Measurements from ENCODE around the gene BLOC1S3. TPM values are rescaled to one million over a fixed set of nuclear protein-coding genes. Genes with fewer than 3 reads are reported as not detected.

BLOC1S3 gene, protein sequence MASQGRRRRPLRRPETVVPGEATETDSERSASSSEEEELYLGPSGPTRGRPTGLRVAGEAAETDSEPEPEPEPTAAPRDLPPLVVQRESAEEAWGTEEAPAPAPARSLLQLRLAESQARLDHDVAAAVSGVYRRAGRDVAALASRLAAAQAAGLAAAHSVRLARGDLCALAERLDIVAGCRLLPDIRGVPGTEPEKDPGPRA
- total RNA-seq = 14.8 and 15.3 TPM in 2 replicates

DNA sequence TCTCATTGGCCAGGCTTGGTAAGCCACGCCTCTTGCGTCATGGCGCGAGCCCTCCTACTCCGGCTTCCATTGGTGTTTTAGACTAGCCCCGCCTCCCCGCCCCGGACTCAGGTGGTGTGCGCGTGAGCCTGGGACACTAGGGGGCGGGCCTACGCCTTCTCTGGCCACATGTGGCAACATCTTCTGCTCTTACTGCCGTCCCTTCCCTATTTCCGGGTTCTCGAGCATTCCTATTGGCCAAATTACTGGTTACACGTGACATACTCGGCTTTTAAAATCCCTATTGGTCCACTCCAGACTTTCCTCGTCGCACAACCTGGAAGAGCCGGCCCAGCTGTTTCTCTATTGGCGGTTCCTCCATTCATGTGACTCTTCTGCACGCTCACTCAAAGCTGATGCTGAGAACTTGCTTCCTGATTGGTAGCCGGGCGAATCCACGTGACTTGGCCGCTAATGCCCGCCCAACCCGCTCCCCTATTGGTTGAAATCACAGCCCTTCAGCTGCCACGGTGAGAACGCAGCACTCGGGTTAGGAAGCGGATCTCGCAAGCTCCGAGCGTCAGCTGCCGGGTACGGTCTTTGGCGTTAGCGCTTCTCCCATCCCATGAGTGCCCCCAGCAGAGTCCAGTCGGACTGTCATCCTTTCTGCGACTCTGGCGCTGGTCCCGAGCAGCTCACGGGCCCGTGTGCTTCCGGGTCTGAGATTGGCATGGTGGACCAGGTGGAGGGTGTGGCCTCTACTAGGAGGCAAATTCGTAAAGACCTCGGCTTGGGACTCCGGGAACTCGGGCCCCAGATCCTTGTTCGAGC lies at the start of gene BLOC1S3:
Gene BLOC1S3 (plus strand): TSS at position 523 of the 810 bp plus-strand sequence. CDS start 513 bp downstream, outside the sequence.
- intact Hi-C loops (cut with micrococcal nuclease) = loop anchor here (1.0 to 10.0 kb wide), 16 partner anchors 9 to 817 kb away; partner anchors contain the start of genes CCDC61, CLASRP, CLPTM1 and MARK4

DNA sequence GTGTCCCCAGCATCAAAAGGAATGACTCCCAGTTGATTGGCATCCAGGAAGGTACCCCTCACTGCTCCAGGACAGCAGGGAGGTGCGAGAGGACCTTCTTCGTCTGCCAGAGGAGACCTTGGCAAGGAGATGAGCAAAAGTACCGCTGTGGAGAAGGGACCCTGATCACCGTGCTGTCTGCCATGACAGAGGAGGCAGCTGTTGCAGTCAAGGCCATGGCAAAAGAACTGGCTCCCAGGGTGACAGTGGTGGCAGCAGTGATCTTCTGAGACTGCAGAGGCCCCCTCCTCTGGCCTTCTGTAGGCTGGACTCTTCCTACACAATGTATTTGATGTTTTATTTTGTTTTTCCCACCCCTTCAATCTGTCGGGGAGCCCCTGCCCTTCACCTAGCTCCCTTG lies 49.8 kb upstream of the BLOC1S3 start:
- intact Hi-C loops (cut with micrococcal nuclease) = no loop called here

DNA sequence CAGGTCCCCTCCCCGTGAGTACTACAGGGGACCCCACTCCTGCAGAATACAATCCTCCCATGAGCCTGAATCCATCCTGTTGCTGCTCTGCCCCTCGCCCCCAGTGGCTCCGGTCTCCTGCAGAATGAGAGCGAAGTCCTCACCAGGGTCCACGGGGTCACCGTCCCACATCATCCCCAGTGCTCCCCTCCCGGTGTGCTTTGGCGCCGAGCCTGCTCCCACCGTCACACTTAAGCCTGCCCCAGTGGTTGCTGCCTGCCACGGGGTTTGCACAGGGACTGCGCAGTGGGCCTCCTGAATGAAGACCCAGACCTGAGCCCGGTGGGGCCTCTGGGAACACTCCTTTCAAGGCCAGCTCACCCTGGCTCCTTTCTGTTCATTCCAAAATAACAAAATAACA lies 48.3 kb upstream of the BLOC1S3 start:
- intact Hi-C loops (cut with micrococcal nuclease) = no loop called here

DNA sequence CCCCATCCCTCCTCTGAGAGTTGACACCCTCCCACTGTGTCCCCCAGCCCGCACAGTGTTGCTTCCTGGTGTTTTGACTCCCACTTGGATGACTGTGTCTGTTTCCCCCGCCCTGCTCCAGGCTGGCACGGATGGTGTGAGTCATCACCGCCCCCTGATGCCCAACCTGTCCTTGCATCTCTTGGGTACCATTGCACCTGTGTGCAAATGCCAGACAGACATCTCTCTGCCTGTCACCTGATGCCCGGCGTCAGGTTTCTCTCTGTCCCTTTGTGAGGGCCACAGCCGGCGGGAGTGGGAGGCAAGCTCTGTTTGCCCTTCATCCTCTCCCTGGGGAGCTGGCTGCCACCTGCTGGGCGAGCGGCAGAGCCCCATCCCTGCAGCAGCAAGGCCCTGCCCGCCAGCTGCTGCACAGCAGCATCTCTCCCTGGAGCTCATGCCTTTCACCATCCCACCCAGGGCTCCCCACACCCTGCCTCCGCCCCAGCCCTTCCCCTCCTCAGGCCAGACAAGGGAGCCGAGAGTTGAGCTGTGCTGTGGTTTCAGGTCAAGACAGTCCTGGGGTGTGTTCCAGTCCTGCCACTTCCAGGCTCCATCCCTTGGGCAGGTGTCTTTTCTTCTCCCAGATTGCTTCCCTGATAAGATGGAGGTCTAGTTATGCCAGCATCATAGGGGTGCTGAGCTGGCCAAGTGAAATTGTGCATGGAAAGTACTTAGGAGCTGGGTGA lies 47.5 kb upstream of the BLOC1S3 start:
- intact Hi-C loops (cut with micrococcal nuclease) = no loop called here

- intact Hi-C loops (cut with micrococcal nuclease) = no loop called here
Measured at GRCh38 chr19:45133661-45134060, 44.9 kb upstream of the BLOC1S3 start.

DNA sequence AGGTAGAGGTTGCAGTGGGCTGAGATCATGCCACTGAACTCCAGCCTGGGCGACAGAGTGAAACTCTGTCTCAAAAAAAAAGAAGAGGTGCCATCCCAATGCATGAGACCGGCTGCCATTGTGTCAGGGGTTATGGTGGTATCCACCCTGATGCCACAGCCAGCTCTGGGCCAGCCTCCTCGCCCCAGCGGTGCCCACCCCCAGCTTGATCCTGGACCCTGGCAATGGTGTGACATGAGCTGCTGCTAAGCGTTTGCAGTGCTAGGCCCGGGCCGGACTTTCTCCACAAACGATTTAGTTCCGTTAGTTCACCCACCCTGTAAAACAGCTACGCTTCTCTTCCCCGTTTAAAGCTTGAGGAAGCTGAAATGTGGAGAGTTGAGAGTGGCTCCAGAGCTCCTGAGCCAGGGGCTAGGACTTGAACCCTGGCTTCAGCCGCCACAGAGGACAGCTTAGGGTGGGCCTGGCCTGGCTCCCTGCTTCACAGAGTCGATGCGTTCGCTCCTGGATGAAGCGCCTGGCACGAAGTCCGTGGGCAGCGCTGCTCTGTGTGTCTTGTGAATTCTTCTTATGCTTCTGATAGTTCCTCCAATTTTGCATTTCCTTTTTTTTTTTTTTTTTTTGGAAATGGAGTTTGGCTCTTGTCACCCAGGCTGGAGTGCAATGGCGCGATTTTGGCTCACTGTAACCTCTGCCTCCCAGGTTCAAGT lies 43.3 kb upstream of the BLOC1S3 start:
- intact Hi-C loops (cut with micrococcal nuclease) = no loop called here

- intact Hi-C loops (cut with micrococcal nuclease) = no loop called here
Measured at GRCh38 chr19:45136507-45137178, 41.9 kb upstream of the BLOC1S3 start.

- intact Hi-C loops (cut with micrococcal nuclease) = no loop called here
Measured at GRCh38 chr19:45137179-45137761, 41.3 kb upstream of the BLOC1S3 start.

GRCh38 chr19:45138303-45138751 lies 40.3 kb upstream of the BLOC1S3 start:
- intact Hi-C loops (cut with micrococcal nuclease) = no loop called here

GRCh38 chr19:45139286-45140143 lies 39.1 kb upstream of the BLOC1S3 start:
- intact Hi-C loops (cut with micrococcal nuclease) = no loop called here

DNA sequence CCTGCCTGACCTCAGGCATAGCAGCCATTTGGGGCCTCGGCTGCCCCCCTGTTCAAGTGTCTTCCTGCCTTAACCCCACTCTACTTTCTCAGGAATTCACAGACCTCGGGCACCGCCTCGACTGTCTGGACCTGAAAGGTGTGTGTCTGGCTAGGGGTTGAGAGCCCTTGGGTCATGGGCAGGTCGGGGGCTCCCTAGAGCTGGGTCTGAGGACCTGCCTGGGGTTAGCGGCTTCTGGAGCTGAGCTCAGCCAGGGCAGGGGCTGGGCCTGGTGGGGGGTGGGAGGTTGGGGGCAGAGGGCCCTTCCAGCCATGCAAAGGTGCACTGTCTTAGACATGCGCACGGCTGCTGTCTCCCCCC lies 38.5 kb upstream of the BLOC1S3 start:
- intact Hi-C loops (cut with micrococcal nuclease) = no loop called here

DNA sequence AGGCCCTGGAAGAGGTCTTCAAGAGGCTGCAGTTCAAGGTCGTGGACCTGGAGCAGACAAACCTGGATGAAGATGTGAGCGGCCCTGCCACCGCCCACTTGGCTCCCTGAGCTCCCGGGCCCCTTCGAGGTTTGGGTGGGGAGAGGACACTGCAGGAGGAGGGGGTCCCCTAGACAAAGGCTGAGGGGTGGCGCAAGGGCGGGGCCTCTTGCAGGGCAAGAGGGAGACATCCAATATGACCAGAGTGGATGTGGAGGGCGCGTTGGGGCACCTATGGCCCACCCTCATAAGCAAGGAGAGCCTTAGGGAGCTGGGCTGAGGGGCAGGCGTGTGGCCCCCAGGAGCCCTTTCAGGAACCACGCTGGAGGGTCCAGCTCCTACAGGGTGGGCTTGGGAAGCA lies 38.1 kb upstream of the BLOC1S3 start:
- intact Hi-C loops (cut with micrococcal nuclease) = no loop called here

DNA sequence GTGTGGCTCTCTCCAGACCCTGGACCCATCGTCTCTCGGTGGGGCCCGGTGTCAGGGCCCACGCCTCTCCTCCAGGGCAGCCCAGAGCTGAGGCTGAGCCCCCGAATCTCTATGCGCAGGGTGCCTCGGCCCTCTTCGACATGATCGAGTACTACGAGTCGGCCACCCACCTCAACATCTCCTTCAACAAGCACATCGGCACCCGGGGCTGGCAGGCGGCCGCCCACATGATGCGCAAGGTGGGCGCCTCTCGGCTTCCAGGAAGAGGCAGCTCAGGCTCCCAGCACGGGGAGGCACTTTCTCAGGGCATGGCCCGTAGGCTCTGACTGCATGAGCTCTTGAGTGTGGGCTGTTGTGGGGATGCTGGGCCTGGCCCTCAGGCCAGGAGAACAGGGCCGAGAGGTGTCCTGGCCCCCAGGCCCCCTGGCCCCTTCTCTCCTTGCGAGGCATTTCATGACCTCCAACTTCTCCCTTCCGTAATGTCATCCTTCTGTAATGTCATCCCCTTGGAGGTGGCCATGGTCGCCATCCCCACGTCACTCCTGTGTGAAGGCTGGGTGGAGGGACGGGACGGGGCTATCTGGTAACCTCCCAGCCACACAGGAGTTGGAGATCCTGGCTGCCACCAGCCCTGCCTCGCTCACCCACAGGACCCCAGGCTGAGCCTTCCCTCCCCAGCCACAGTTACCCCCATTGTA lies 37.2 kb upstream of the BLOC1S3 start:
- intact Hi-C loops (cut with micrococcal nuclease) = no loop called here

DNA sequence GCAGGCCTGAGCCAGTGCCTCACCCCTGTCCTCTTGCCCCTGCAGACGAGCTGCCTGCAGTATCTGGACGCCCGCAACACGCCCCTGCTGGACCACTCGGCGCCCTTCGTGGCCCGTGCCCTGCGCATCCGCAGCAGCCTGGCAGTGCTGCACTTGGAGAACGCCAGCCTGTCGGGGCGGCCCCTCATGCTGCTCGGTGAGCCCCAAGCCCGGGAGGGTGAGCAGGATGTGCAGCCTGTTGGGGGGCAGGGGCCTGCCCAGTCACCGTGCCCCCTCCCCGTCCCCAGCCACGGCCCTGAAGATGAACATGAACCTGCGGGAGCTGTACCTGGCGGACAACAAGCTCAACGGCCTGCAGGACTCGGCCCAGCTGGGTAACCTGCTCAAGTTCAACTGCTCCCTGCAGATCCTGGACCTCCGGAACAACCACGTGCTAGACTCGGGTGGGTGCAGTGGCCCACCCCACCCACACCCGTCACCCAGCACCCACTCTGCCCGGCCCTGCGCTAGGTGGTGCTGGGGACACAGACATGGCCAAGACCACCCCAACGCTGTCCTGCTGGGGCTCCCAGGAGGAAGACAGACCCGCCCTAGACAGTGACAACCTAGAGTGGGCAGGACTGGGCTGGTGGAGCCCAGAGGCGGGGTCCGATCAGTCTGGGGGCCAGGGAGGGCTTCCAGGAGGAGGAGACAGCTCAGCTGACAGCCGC lies 36.4 kb upstream of the BLOC1S3 start:
- intact Hi-C loops (cut with micrococcal nuclease) = no loop called here

DNA sequence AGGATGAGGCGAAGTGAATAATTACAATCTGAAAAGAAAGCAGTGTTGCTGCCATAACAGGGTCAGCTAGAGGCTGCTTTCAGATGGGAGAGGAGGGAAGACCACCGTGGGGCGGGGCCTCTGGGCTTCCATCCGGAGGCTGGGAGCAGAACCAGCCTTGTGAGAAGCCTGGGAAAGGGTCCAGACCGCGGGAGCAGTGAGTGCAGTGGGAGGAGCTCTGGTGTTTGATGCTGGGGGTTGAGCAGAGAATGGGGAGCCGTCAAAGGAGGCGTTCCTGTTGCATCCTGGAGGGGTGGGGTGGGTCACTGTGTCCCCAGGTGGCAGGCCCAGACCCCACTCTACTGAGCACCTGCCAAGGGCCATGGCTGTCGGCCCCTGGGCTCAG lies 35.9 kb upstream of the BLOC1S3 start:
- intact Hi-C loops (cut with micrococcal nuclease) = no loop called here

GRCh38 chr19:45144431-45145269 lies 33.9 kb upstream of the BLOC1S3 start:
- intact Hi-C loops (cut with micrococcal nuclease) = no loop called here

All from T-helper 1 cell treated with Interleukin-12 subunit alpha and Interleukin-12 subunit beta and Interleukin-4 antibody, amounts not matched to agents 30 ng/mL and 1 ng/mL, for 36 hours (primary cell).